ENCODE results near the gene ZPBP2. TPM values are rescaled to one million over a fixed set of nuclear protein-coding genes. Genes with fewer than 3 reads are reported as not detected.

ZPBP2 gene
- total RNA-seq, 1 experiment from 2014 or later, result not detected

DNA sequence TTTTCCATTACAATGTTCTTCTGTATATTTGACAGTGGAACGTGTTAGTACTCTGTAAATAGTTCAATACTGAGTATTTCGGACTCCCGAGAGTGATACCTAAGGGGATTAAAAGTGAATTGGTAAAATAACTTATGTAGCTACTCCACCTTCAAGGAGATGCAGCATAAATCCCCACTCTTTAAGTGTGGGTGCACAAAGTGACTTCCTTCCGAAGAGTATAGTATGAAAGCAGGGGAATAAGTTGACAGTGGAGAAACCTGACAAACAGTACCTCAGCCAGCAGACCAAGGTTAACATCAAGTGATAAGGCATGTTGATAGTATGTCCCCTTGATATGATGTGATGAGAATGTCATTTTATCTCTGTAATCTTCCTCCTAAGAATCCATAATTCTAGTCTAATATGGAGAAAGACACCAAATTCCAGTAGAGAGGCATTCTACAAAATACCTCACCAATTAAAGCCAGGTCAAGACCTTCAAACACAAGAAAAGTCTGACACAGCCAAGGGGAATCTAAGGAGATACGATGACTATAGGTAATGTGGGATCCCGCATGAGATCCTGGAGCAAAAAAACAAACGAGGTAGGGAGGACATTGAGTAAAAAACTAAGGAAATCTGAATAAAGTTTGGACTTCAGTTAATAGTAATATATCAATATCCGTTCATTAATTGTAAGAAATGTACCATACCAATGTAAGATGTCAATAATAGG lies 1.8 kb upstream of the ZPBP2 start:
- Histone ChIP-seq H4K91ac (ENCODE audit: insufficient read length, low read depth, low read length) (no peak overlapping the region), H4K20me1 (ENCODE audit: control insufficient read depth, insufficient read depth, insufficient read length) (no peaks in the 10 kb centered on the region), H4K8ac (replicated peaks; ENCODE audit: insufficient read length, low read depth, low read length) (no peak overlapping the region), H3T11ph (ENCODE audit: low read length) (no peak overlapping the region), H3K79me2 (ENCODE audit: insufficient read depth, low read length) (no peaks in the 10 kb centered on the region), H3K4me1 (ENCODE audit: insufficient read depth, low read length) (no peaks in the 10 kb centered on the region), H3K9ac (ENCODE audit: extremely low read depth, insufficient read length, low read length) (no peak overlapping the region), H2BK5ac (ENCODE audit: insufficient read length, low read length) (no peak overlapping the region), H3K23ac (ENCODE audit: insufficient read length, low read depth, low read length) (no peak overlapping the region), H4K5ac (ENCODE audit: insufficient read length, low read depth, low read length) (no peak overlapping the region), H2BK120ac (ENCODE audit: low read depth, low read length, poor library complexity, severe bottlenecking) (no peak overlapping the region), H2BK15ac (ENCODE audit: low read depth, low read length) (no peak overlapping the region), H2BK20ac (ENCODE audit: low read depth, low read length, poor library complexity, severe bottlenecking) (no peak overlapping the region), H3K27ac (ENCODE audit: insufficient read length, low read depth, low read length) (no peak overlapping the region), H2AK5ac (ENCODE audit: insufficient read length, low read length) (no peak overlapping the region), H3K14ac (ENCODE audit: insufficient read depth, low read length) (no peak overlapping the region), H2AFZ (ENCODE audit: low read length) (no peak overlapping the region), H3K9me3 (ENCODE audit: control insufficient read depth, low read depth, low read length) (no peaks in the 10 kb centered on the region), H3K79me1 (ENCODE audit: insufficient read depth, low read depth, low read length, poor library complexity, severe bottlenecking) (no peaks in the 10 kb centered on the region), H2BK12ac (ENCODE audit: insufficient read length, low read depth, low read length) (no peak overlapping the region), H3K56ac (ENCODE audit: insufficient read length, low read depth, low read length) (no peak overlapping the region), H3K18ac (ENCODE audit: insufficient read length, low read depth, low read length) (no peak overlapping the region), H3K4me2 (ENCODE audit: insufficient read depth, insufficient read length, low read length) (no peak overlapping the region), H3K4ac (ENCODE audit: low read depth, low read length) (no peak overlapping the region), H3K23me2 (ENCODE audit: insufficient read length, low read depth, low read length, poor library complexity, severe bottlenecking) (no peaks in the 10 kb centered on the region), H3K27me3 (ENCODE audit: insufficient read depth, low read length) (peaks cover 16% of the 10 kb centered on the region; the same call in 1 of the 2 replicates)
- WGBS (ENCODE audit: extremely low coverage, insufficient read length, low lambda C conversion rate), result no CpG with 5 or more reads among the region's 8 CpGs
- Mint-ChIP-seq H3K36me3 (ENCODE audit: insufficient read depth in 1 of 3, low read depth in 3 of 3) (no peaks in the 10 kb centered on the region; a peak in 1 of 7 replicates), H3K27me3 (ENCODE audit: low read depth) (peaks cover 71% of the 10 kb centered on the region), H3K4me1 (peaks cover 3 to 9% of the 10 kb centered on the region in 2 experiments; a peak in 3 of 4 replicates), H3K27ac (no peak overlapping the region), H3K9me3 (peaks cover 0 to 8% of the 10 kb centered on the region in 2 experiments; a peak in 2 of 5 replicates), H3K4me3 (no peak overlapping the region; a peak in 1 of 5 replicates)
- DNase-seq, result no peak
- TF ChIP-seq, protein P1, sequence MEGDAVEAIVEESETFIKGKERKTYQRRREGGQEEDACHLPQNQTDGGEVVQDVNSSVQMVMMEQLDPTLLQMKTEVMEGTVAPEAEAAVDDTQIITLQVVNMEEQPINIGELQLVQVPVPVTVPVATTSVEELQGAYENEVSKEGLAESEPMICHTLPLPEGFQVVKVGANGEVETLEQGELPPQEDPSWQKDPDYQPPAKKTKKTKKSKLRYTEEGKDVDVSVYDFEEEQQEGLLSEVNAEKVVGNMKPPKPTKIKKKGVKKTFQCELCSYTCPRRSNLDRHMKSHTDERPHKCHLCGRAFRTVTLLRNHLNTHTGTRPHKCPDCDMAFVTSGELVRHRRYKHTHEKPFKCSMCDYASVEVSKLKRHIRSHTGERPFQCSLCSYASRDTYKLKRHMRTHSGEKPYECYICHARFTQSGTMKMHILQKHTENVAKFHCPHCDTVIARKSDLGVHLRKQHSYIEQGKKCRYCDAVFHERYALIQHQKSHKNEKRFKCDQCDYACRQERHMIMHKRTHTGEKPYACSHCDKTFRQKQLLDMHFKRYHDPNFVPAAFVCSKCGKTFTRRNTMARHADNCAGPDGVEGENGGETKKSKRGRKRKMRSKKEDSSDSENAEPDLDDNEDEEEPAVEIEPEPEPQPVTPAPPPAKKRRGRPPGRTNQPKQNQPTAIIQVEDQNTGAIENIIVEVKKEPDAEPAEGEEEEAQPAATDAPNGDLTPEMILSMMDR (conservative IDR thresholded peaks at IDR 0.05), result no peak

All from H9 (cell line).